GM12891 (cell line): ENCODE data around the gene PTPRN2.
"Not testable (repeated sequence)": the region's sequence is repeated elsewhere in the genome, so short reads cannot be mapped to it uniquely, and the experiment has no call there.

Source experiments
- DNase-seq: peaks from one replicate; pipeline ENCODE4 v3.0.0; 2011; ENCODE audit warnings: low spot score; ENCODE audit not compliant: insufficient read length
- FAIRE-seq: peaks from 2 replicates; lab custom pipeline; 2011; peaks lifted over from hg19 to GRCh38; lab: Jason Lieb, UNC
- PAX5 ChIP-seq: IDR thresholded peaks from 2 replicates; pipeline ENCODE4 v1.6.1; 2011; ENCODE audit warnings: low read length, moderate library complexity, mild to moderate bottlenecking; ENCODE audit not compliant: insufficient read depth, severe bottlenecking
- POLR2A ChIP-seq: IDR thresholded peaks from 2 replicates; pipeline ENCODE4 v1.6.1; 2011; ENCODE audit warnings: low read depth, low read length, control low read depth
- POLR2AphosphoS5 ChIP-seq: IDR thresholded peaks from 2 replicates; pipeline ENCODE4 v1.6.1; 2011; ENCODE audit warnings: low read depth, low read length, control low read depth
- POU2F2 ChIP-seq: IDR thresholded peaks from 2 replicates; pipeline ENCODE4 v1.6.1; 2011; ENCODE audit warnings: low read depth, mild to moderate bottlenecking, control low read depth, low read length, moderate library complexity
- SPI1 ChIP-seq: IDR thresholded peaks from 2 replicates; pipeline ENCODE4 v1.6.1; 2011; ENCODE audit warnings: low read depth, low read length, control low read depth
- TAF1 ChIP-seq: IDR thresholded peaks from 2 replicates; pipeline ENCODE4 v1.6.1; 2011; ENCODE audit warnings: low read depth, low read length, control low read depth

PTPRN2 gene

GRCh38 chr7:158519633-158520174 lies 67.9 kb downstream of the PTPRN2 start:
- DNase-seq = no peak
- TF ChIP-seq POU2F2 (no peak), POLR2AphosphoS5 (no peak), POLR2A (no peak), PAX5 (no peak), TAF1 (no peak), SPI1 (no peak)
- FAIRE-seq = no peak

DNA sequence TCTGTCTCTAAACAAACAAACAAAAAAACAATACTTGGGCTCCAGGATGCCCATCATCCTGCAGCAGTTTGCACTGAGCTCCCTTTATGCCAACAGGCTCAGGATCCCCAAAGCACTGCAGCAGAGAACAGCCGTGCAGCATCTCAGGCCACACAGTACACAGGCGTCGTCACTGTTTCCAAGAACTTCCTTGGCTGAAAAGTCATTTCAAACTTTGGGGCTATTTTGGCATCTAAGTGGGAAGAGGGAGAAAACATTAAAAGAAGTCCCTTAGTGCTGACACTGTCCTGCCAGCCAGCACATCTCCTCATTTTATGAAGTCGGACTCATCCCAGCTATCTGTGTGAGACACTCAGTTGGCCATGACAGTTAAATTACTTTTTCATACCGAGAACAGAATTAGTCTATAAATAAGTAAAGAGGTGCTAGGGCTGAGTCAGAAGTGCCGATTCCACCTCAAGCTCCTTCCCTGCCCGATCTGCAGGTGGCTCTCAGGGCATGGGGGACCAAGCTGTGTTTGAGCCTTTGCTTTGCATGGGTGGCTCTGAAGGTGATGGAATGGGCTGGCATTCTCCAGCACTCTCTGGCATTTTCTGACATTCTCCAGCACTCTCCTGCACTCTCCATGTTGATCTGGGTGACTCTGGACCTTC lies 68.5 kb downstream of the PTPRN2 start:
- FAIRE-seq (no peak), DNase-seq (no peak)
- TF ChIP-seq POLR2AphosphoS5 (no peak), POU2F2 (no peak), TAF1 (no peak), SPI1 (no peak), POLR2A (no peak)

- DNase-seq = no peak
- TF ChIP-seq PAX5 (no peak), POU2F2 (no peak), TAF1 (no peak), POLR2A (no peak), POLR2AphosphoS5 (no peak), SPI1 (no peak)
- no peak for FAIRE-seq
Measured at GRCh38 chr7:158517571-158517970, 70.1 kb downstream of the PTPRN2 start.

DNA sequence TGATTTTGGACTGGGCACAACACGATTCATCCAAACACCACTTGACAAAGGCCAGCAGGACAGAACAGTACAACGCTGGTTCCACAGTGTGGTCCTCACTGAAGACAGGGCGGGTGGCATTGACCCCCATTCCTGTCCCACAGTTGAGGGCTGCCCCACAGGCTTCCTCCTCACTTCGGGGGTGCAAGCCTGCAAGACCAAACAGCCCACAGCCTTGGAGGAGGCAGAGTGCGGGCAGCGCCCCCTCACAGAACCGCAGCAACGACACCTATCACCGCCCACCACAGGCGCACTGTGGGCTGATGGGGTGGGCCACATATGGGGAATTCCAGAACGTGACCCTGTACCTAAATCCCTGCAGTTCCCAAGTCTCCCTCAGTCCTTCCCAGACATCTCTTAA lies 70.6 kb downstream of the PTPRN2 start:
- TF ChIP-seq POU2F2 = no peak
- FAIRE-seq (no peak), DNase-seq (no peak)

- no peak for DNase-seq
- TF ChIP-seq PAX5 = no peak
- TF ChIP-seq POLR2AphosphoS5 = no peak
- TF ChIP-seq POLR2A = no peak
- no peak for TF ChIP-seq SPI1
- no peak for TF ChIP-seq TAF1
- no peak for TF ChIP-seq POU2F2
- no peak for FAIRE-seq
Measured at GRCh38 chr7:158516524-158516923, 71.1 kb downstream of the PTPRN2 start.

- TF ChIP-seq PAX5 (no peak), POU2F2 (no peak), SPI1 (no peak), POLR2AphosphoS5 (no peak), TAF1 (no peak), POLR2A (no peak)
- DNase-seq = no peak
- FAIRE-seq = no peak
Measured at GRCh38 chr7:158512869-158513268, 74.8 kb downstream of the PTPRN2 start.

- TF ChIP-seq PAX5 (no peak), POU2F2 (no peak), TAF1 (no peak), POLR2AphosphoS5 (no peak), POLR2A (no peak), SPI1 (no peak)
- DNase-seq = no peak
Measured at GRCh38 chr7:158512042-158512441, 75.6 kb downstream of the PTPRN2 start.

DNA sequence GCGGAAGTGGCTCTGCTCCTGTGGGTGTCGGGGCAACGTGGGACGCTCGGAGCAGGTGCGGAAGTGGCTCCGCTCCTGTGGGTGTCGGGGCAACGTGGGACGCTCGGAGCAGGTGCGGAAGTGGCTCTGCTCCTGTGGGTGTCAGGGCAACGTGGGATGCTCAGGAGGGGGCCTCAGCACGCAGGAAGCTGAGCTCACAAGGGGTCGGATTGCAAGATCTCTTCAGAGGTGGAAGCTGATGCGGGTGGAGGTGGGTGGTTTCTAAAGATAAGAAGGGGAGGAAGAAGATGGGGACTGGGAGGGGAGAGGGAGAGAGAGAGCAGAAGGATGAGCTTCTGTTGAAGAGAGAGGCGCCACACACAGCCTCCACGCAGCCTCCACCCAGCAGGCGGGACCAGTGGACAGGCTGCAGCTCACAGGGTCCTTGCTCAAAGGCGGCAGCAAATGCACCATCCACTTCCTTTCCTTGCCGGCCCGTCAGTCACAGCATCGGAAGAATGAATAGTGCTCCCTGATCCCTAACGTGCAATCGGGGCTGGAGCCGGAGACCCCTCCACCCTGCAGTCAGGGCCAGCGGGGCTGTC lies 78.7 kb downstream of the PTPRN2 start:
- no peak for DNase-seq

More at GRCh38 chr7:158512042-158512441, 75.6 kb downstream of the PTPRN2 start:
- FAIRE-seq = no peak

GRCh38 chr7:158508321-158508720 lies 79.3 kb downstream of the PTPRN2 start:
- FAIRE-seq = not testable (repeated sequence)

More for the DNA sequence above, 78.7 kb downstream of the PTPRN2 start:
- FAIRE-seq = no peak
- TF ChIP-seq SPI1 (no peak), POLR2AphosphoS5 (no peak), PAX5 (no peak), POLR2A (no peak), TAF1 (no peak), POU2F2 (no peak)

DNA sequence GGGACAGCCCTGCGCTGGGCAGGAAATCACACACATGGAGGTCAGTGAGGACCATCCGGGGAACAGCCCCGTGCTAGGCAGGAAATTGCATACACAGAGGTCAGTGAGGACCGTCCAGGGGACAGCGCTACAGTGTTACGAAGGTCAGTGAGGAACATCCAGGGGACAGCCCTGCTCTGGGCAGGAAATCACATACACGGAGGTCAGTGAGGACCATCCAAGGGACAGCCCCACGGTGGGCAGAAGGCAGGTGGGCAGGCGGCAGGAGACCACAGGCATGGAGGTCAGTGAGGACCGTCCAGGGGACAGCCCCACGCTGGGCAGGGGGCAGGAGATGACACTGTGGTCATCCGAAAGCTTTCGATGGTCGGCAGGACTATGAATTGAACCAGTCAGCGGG lies 79.7 kb downstream of the PTPRN2 start:
- FAIRE-seq = no peak
- no peak for DNase-seq
- TF ChIP-seq SPI1 (no peak), PAX5 (no peak), POLR2AphosphoS5 (no peak), POLR2A (no peak), POU2F2 (no peak), TAF1 (no peak)

More at GRCh38 chr7:158508321-158508720, 79.3 kb downstream of the PTPRN2 start:
- DNase-seq = not testable (repeated sequence)

DNA sequence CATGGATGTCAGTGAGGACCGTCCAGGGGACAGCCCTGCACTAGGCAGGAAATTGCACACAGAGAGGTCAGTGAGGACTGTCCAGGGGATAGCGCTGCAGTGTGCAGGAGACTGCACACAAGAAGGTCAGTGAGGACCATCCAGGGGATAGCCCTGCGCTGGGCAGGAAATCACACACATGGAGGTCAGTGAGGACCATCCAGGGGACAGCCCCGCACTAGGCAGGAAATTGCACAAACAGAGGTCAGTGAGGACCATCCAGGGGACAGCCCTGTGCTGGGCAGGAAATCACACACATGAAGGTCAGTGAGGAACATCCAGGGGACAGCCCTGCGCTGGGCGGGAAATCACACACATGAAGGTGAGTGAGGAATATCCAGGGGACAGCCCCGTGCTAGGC lies 80.4 kb downstream of the PTPRN2 start:
- not testable (repeated sequence) for DNase-seq, FAIRE-seq
